H1 (cell line): ENCODE data around the gene MED12L. TPM values are rescaled to one million over a fixed set of nuclear protein-coding genes. Genes with fewer than 3 reads are reported as not detected.

Experiments used
- CTCF ChIA-PET: fragments of 300-600 bp; sonication (Branson Sonifier 250); formaldehyde crosslinking; loops from one replicate; lab custom pipeline; 2021; ENCODE audit not compliant: partially characterized antibody; lab: Charles Lee
- POLR2A ChIA-PET: fragments of 300-600 bp; sonication (Branson Sonifier 250); formaldehyde crosslinking; loops from one replicate; lab custom pipeline; 2021; ENCODE audit warnings: inconsistent platforms; ENCODE audit not compliant: partially characterized antibody; lab: Charles Lee
- DNase-seq, 2 experiments: peaks; one replicate each; pipeline versions ENCODE4 v3.0.0 to v3.0.0-alpha.2; 2010 to 2022; ENCODE audit warnings: low spot score in 2 of 2, low read depth in 1 of 2, mixed read lengths in 1 of 2
- FAIRE-seq: peaks from 2 replicates; lab custom pipeline; 2011; peaks lifted over from hg19 to GRCh38; lab: Jason Lieb, UNC
- H2AFZ ChIP-seq: 2 replicates; pipeline ENCODE4 v1.8.1; 2012; ENCODE audit warnings: low read length, inconsistent platforms
- H2AK5ac ChIP-seq: 2 replicates; pipeline ENCODE4 v1.6.1; 2013; ENCODE audit warnings: low read depth, low read length
- H2BK120ac ChIP-seq: replicated peaks from 2 replicates; pipeline ENCODE3; 2013; ENCODE audit warnings: low read depth, low read length, inconsistent platforms
- H2BK12ac ChIP-seq: 2 replicates; pipeline ENCODE4 v1.6.1; 2013; ENCODE audit warnings: low read depth, low read length
- H2BK15ac ChIP-seq: 2 replicates; pipeline ENCODE4 v1.6.1; 2013; ENCODE audit warnings: low read length
- H2BK20ac ChIP-seq: 2 replicates; pipeline ENCODE4 v1.6.1; 2013; ENCODE audit warnings: low read length
- H2BK5ac ChIP-seq: 2 replicates; pipeline ENCODE4 v1.6.1; 2013; ENCODE audit warnings: low read depth, low read length
- H3K14ac ChIP-seq: 2 replicates; pipeline ENCODE4 v1.6.1; 2013; ENCODE audit warnings: inconsistent platforms; ENCODE audit not compliant: insufficient read length
- H3K18ac ChIP-seq: 2 replicates; pipeline ENCODE4 v1.6.1; 2013; ENCODE audit warnings: low read length; ENCODE audit errors: extremely low read depth
- H3K23ac ChIP-seq: 2 replicates; pipeline ENCODE4 v1.6.1; 2013; ENCODE audit warnings: inconsistent platforms; ENCODE audit not compliant: insufficient read length
- H3K23me2 ChIP-seq: 2 replicates; pipeline ENCODE4 v1.6.1; 2013; ENCODE audit warnings: low read depth, low read length
- H3K27ac ChIP-seq: 2 replicates; pipeline ENCODE4 v1.6.1; 2011; ENCODE audit warnings: low read depth, low read length, inconsistent platforms
- H3K27me3 ChIP-seq, 4 experiments: replicated peaks in 1 of 4; 1 replicate in 1 of 4; 2 replicates in 3 of 4; pipeline versions ENCODE4 v1.6.1 to v1.8.1; 2011 to 2013; ENCODE audit warnings: low read length in 3 of 4, mild to moderate bottlenecking in 3 of 4, inconsistent platforms in 2 of 4, mixed read lengths in 2 of 4, moderate library complexity in 1 of 4; ENCODE audit not compliant: control insufficient read depth in 3 of 4, insufficient read depth in 3 of 4; ENCODE audit errors: extremely low read depth in 1 of 4
- H3K36me3 ChIP-seq, 4 experiments: 2 replicates each; pipeline versions ENCODE4 v1.6.1 to v1.8.1; 2011 to 2013; ENCODE audit warnings: mild to moderate bottlenecking in 4 of 4, low read length in 3 of 4, moderate library complexity in 2 of 4, control low read depth in 1 of 4, inconsistent platforms in 1 of 4; ENCODE audit not compliant: insufficient read depth in 4 of 4, control insufficient read depth in 2 of 4
- H3K4ac ChIP-seq: replicated peaks from 2 replicates; pipeline ENCODE3; 2013; ENCODE audit warnings: low read length, low read depth, mixed read lengths, inconsistent platforms; ENCODE audit not compliant: insufficient read length
- H3K4me1 ChIP-seq, 4 experiments: replicated peaks in 1 of 4; 1 replicate in 1 of 4; 2 replicates in 3 of 4; pipeline versions ENCODE4 v1.6.1 to v1.8.1; 2011 to 2013; ENCODE audit warnings: low read length in 3 of 4, inconsistent platforms in 2 of 4, mixed read lengths in 1 of 4; ENCODE audit not compliant: insufficient read depth in 4 of 4, control insufficient read depth in 3 of 4
- H3K4me2 ChIP-seq, 2 experiments: 2 replicates each; pipeline versions ENCODE4 v1.6.1 to v1.8.1; 2011 to 2013; ENCODE audit warnings: low read depth in 2 of 2, low read length in 2 of 2, control low read depth in 1 of 2, inconsistent platforms in 1 of 2, mild to moderate bottlenecking in 1 of 2; ENCODE audit not compliant: insufficient read depth in 1 of 2
- H3K4me3 ChIP-seq, 4 experiments: fragments of 200-600, 300-600 bp in 1 of 4; sonication (generic), shearing (Covaris generic), sonication (Bioruptor Twin) in 1 of 4; 2 replicates each; pipeline versions ENCODE4 v1.5.1 to v1.8.1; 2011 to 2016; ENCODE audit warnings: low read length in 4 of 4, low read depth in 3 of 4, control low read depth in 2 of 4, inconsistent platforms in 2 of 4, mild to moderate bottlenecking in 2 of 4, mixed read lengths in 1 of 4, moderate library complexity in 1 of 4; ENCODE audit not compliant: insufficient read depth in 2 of 4; ENCODE audit errors: extremely low read depth in 1 of 4
- H3K56ac ChIP-seq: replicated peaks from 2 replicates; pipeline ENCODE3; 2013; ENCODE audit warnings: low read depth, mild to moderate bottlenecking, mixed read lengths, low read length, inconsistent platforms; ENCODE audit not compliant: insufficient read length
- H3K79me1 ChIP-seq: 2 replicates; pipeline ENCODE4 v1.6.1; 2013; ENCODE audit warnings: low read depth, low read length, control low read depth
- H3K79me2 ChIP-seq, 2 experiments: 2 replicates each; pipeline versions ENCODE4 v1.6.1 to v1.8.1; 2012 to 2013; ENCODE audit warnings: low read length in 2 of 2, mild to moderate bottlenecking in 2 of 2, inconsistent platforms in 1 of 2; ENCODE audit not compliant: insufficient read depth in 2 of 2, control insufficient read depth in 1 of 2
- H3K9ac ChIP-seq, 4 experiments: replicated peaks in 1 of 4; 1 replicate in 1 of 4; 2 replicates in 3 of 4; pipeline versions ENCODE4 v1.6.1 to v1.8.1; 2011 to 2013; ENCODE audit warnings: low read depth in 3 of 4, low read length in 3 of 4, control low read depth in 2 of 4, mild to moderate bottlenecking in 2 of 4, moderate library complexity in 2 of 4, inconsistent platforms in 1 of 4; ENCODE audit errors: extremely low read depth in 1 of 4
- H3K9me3 ChIP-seq, 2 experiments: 2 replicates each; pipeline versions ENCODE4 v1.6.1 to v1.8.1; 2012 to 2013; ENCODE audit warnings: mild to moderate bottlenecking in 2 of 2, moderate library complexity in 2 of 2, control low read depth in 1 of 2, inconsistent platforms in 1 of 2, low read depth in 1 of 2, low read length in 1 of 2, mixed read lengths in 1 of 2; ENCODE audit not compliant: insufficient read depth in 2 of 2
- H4K20me1 ChIP-seq, 2 experiments: replicated peaks in 1 of 2; 2 replicates each; pipeline versions ENCODE3 to v1.8.1; 2011 to 2013; ENCODE audit warnings: inconsistent platforms in 2 of 2, low read length in 2 of 2, mild to moderate bottlenecking in 1 of 2; ENCODE audit not compliant: insufficient read depth in 2 of 2, control insufficient read depth in 1 of 2
- H4K5ac ChIP-seq: 2 replicates; pipeline ENCODE4 v1.6.1; 2013; ENCODE audit warnings: low read length, low read depth, mixed read lengths, inconsistent platforms; ENCODE audit not compliant: insufficient read length
- H4K8ac ChIP-seq: 2 replicates; pipeline ENCODE4 v1.8.0; 2013; ENCODE audit warnings: mild to moderate bottlenecking, moderate library complexity, low read length, inconsistent platforms; ENCODE audit not compliant: insufficient read depth; ENCODE audit errors: extremely low read depth
- H4K91ac ChIP-seq: replicated peaks from 2 replicates; pipeline ENCODE3; 2013; ENCODE audit warnings: low read length, mixed read lengths, inconsistent platforms; ENCODE audit not compliant: insufficient read length
- CREB1 ChIP-seq: IDR thresholded peaks from 2 replicates; pipeline ENCODE4 v1.6.1; 2012; ENCODE audit warnings: inconsistent platforms
- EP300 ChIP-seq, 2 experiments: IDR thresholded peaks; 1 replicate in 1 of 2; 2 replicates in 1 of 2; pipeline ENCODE4 v1.6.1; 2011 to 2012; ENCODE audit warnings: low read depth in 2 of 2, low read length in 2 of 2, mild to moderate bottlenecking in 2 of 2, borderline replicate concordance in 1 of 2, inconsistent platforms in 1 of 2, moderate library complexity in 1 of 2
- GTF2F1 ChIP-seq: IDR thresholded peaks from 2 replicates; pipeline ENCODE4 v1.6.1; 2012; ENCODE audit warnings: low read depth, low read length, improper control_type of control experiment, borderline replicate concordance
- JUND ChIP-seq: IDR thresholded peaks from 2 replicates; pipeline ENCODE4 v1.6.1; 2011; ENCODE audit warnings: mild to moderate bottlenecking, improper control_type of control experiment, low read length
- KDM1A ChIP-seq: fragments of 200-600, 300-600 bp; sonication (generic); IDR thresholded peaks from 2 replicates; pipeline ENCODE4 v1.7.1; 2016; ENCODE audit warnings: mild to moderate bottlenecking, low read length, borderline replicate concordance
- MAFK ChIP-seq: IDR thresholded peaks from 2 replicates; pipeline ENCODE4 v1.6.1; 2012; ENCODE audit warnings: low read depth, mild to moderate bottlenecking, improper control_type of control experiment, low read length
- RAD21 ChIP-seq, 2 experiments: IDR thresholded peaks in 1 of 2; conservative IDR thresholded peaks in 1 of 2; 2 replicates each; pipeline ENCODE4 v1.6.1; 2011; ENCODE audit warnings: low read depth in 2 of 2, low read length in 2 of 2, improper control_type of control experiment in 1 of 2, inconsistent platforms in 1 of 2, mild to moderate bottlenecking in 1 of 2, moderate library complexity in 1 of 2
- WGBS, 2 experiments: shearing (Covaris generic) in 1 of 2; methylation state at CpG; one replicate each; pipeline versions ENCODE4 v1.1.6 to v1.1.7; 2013 to 2015; ENCODE audit warnings: low lambda C conversion rate in 2 of 2, mixed read lengths in 2 of 2, inconsistent platforms in 1 of 2, low coverage in 1 of 2, missing lambda C conversion rate in 1 of 2; ENCODE audit not compliant: insufficient replicate concordance in 2 of 2, insufficient coverage in 1 of 2, insufficient read length in 1 of 2; ENCODE audit errors: extremely low coverage in 1 of 2, missing lambda C conversion rate in 1 of 2; 5-methylcytosine and 5-hydroxymethylcytosine counted together
- polyA plus RNA-seq, 7 experiments: library from polyadenylated mRNA; depleted of rRNA in 3 of 7; stranded (reverse) in 5 of 7; unstranded in 2 of 7; fragments of >200 nt in 5 of 7; fragments of 200-250 nt in 2 of 7; gene quantifications; 1 replicate in 5 of 7; 2 replicates in 1 of 7; 4 replicates in 1 of 7; pipeline versions ENCODE4 v1.2.1 to v1.2.3, GENCODE V29; 2011 to 2013; ENCODE audit warnings: missing spikeins in 2 of 7, mixed read lengths in 2 of 7
- total RNA-seq: library from RNA; stranded (reverse); fragmentation: NEBNext Ultra II Directional; extraction: Animal tissue kit (Norgen Biotek cat#: 25700); gene quantifications from 2 replicates; pipeline ENCODE4 v1.2.1, GENCODE V29; 2021

The MED12L gene
- total and polyA plus RNA-seq, 2 of the 8 experiments (the other 6 are each of a cell fraction or from before 2014, with no cell fraction given), result 3.6 to 26.2 TPM

DNA sequence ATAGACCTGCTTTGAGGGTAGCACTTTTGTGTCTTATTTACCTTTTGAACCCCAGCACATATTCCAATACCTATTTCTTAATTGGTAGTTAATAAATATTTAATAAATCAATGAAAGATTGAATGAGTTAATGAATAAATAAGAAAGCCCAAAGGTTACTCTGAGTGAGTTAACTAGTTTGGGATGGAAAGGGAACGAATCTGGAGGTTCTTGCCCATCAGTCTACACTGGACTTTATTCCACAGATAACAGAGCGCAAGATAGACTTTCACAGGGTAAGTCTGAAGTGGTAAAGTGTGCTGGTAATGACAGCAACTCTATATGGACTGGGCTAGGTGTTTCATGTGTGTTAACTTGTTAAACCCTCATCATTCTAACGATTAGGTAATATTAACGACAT, 33.1 kb upstream of the MED12L start:
- DNase-seq (no peak), FAIRE-seq (no peak)
- Histone ChIP-seq H4K91ac (no peak overlapping the region), H2BK12ac (no peak overlapping the region), H4K5ac (no peak overlapping the region), H2BK5ac (no peak overlapping the region), H3K4ac (no peak overlapping the region), H3K4me3 (no peak overlapping the region), H3K4me1 (no peaks in the 10 kb centered on the region), H3K27me3 (no peaks in the 10 kb centered on the region), H3K27ac (no peak overlapping the region), H3K23ac (no peak overlapping the region), H3K9me3 (no peaks in the 10 kb centered on the region), H3K79me2 (no peaks in the 10 kb centered on the region), H3K18ac (no peak overlapping the region), H3K4me2 (no peak overlapping the region), H2AFZ (no peak overlapping the region), H3K36me3 (no peaks in the 10 kb centered on the region), H3K9ac (no peak overlapping the region), H3K23me2 (no peaks in the 10 kb centered on the region), H2BK20ac (no peak overlapping the region), H4K8ac (no peak overlapping the region), H2BK120ac (no peak overlapping the region), H3K79me1 (no peaks in the 10 kb centered on the region), H2AK5ac (no peak overlapping the region), H4K20me1 (no peaks in the 10 kb centered on the region), H3K56ac (no peak overlapping the region), H2BK15ac (no peak overlapping the region), H3K14ac (no peak overlapping the region)
- POLR2A ChIA-PET, result no interaction called here
- WGBS, 2 experiments, result 90% methylated on average over 4 of the region's 4 CpGs; no CpG with 5 or more reads in 1 of the 2 experiments
- CTCF ChIA-PET, result no interaction called here
- TF ChIP-seq EP300 (IDR thresholded peaks at IDR 0.05; ENCODE audit: borderline replicate concordance in 1 of 2, low read depth in 2 of 2, low read length in 2 of 2) (no peak), JUND (no peak), GTF2F1 (no peak), CREB1 (no peak), KDM1A (no peak), RAD21 (IDR thresholded peaks at IDR 0.05 in 1 of 2, conservative IDR thresholded peaks at IDR 0.05 in 1 of 2; ENCODE audit: low read depth in 2 of 2, low read length in 2 of 2) (no peak), MAFK (no peak)
